Tibial nerve (tissue), 4 donors: ENCODE data around the gene QTRT2.

Source experiments
- EP300 ChIP-seq, 2 donors: sonication (generic); formaldehyde crosslinking; IDR thresholded peaks; one replicate each; pipeline ENCODE4 v1.6.1; 2017; ENCODE audit warnings: antibody characterized with exemption in 2 of 2, mild to moderate bottlenecking in 1 of 2
- POLR2A ChIP-seq, 2 donors: fragments of 450-650 bp; IDR thresholded peaks; one replicate each; pipeline ENCODE4 v1.6.1; 2017; ENCODE audit warnings: antibody characterized with exemption in 2 of 2, mild to moderate bottlenecking in 2 of 2, moderate library complexity in 2 of 2
- TF ChIP-seq, protein P1 (sequence below), 5 experiments: fragments of 200-600 bp in 3 of 5; fragments of 450-650 bp in 2 of 5; sonication (generic) in 3 of 5; IDR thresholded peaks; one replicate each; pipeline ENCODE4 v1.5.1; 2016 to 2019; ENCODE audit warnings: antibody characterized with exemption in 5 of 5, mild to moderate bottlenecking in 3 of 5, moderate library complexity in 2 of 5

DNA sequence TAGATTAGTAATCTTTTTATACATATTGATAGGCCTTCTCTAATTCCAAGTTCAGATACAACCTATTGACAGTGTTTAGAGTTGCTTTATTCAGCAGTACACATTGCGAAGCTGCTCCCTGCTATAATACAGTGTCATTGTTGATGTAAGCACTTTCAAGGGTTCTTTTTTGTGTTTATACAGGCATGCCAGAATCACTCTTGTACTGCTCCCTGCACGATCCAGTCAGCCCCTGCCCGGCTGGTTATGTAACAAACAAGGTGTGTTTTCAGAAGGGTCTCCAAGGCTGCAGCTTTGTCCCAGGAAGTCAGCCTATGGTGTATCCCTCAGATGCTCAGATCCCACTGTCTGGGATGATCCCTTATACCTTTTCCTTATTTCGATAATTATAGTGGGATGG, 11.3 kb downstream of the QTRT2 start:
- TF ChIP-seq POLR2A (IDR thresholded peaks at IDR 0.05): no peak
- TF ChIP-seq, protein P1, sequence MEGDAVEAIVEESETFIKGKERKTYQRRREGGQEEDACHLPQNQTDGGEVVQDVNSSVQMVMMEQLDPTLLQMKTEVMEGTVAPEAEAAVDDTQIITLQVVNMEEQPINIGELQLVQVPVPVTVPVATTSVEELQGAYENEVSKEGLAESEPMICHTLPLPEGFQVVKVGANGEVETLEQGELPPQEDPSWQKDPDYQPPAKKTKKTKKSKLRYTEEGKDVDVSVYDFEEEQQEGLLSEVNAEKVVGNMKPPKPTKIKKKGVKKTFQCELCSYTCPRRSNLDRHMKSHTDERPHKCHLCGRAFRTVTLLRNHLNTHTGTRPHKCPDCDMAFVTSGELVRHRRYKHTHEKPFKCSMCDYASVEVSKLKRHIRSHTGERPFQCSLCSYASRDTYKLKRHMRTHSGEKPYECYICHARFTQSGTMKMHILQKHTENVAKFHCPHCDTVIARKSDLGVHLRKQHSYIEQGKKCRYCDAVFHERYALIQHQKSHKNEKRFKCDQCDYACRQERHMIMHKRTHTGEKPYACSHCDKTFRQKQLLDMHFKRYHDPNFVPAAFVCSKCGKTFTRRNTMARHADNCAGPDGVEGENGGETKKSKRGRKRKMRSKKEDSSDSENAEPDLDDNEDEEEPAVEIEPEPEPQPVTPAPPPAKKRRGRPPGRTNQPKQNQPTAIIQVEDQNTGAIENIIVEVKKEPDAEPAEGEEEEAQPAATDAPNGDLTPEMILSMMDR (IDR thresholded peaks at IDR 0.05): no peak
- TF ChIP-seq EP300 (IDR thresholded peaks at IDR 0.05): no peak
